Keratinocyte (primary cell): ENCODE measurements around the gene AK8. TPM values are rescaled to one million over a fixed set of nuclear protein-coding genes. Genes with fewer than 3 reads are reported as not detected.
A peak's percentile ranks its signal among the peaks of the same experiment; 100 is the strongest.

Experiments
- DNase-seq: peaks from one replicate; pipeline ENCODE4 v3.0.0-alpha.2; 2011; ENCODE audit warnings: low read depth, missing footprints, low spot score
- FAIRE-seq: peaks from 2 replicates; lab custom pipeline; 2011; peaks lifted over from hg19 to GRCh38; lab: Jason Lieb, UNC
- H2AFZ ChIP-seq: 2 replicates; pipeline ENCODE4 v1.6.0; 2012; ENCODE audit warnings: low read length, control low read depth, inconsistent platforms; ENCODE audit not compliant: control insufficient read depth
- H3K27ac ChIP-seq: 2 replicates; pipeline ENCODE4 v1.5.1; 2011; ENCODE audit warnings: low read length; ENCODE audit not compliant: control insufficient read depth, insufficient read depth
- H3K27me3 ChIP-seq: 3 replicates; pipeline ENCODE4 v1.6.0; 2011; ENCODE audit warnings: low read length; ENCODE audit not compliant: control insufficient read depth, insufficient read depth; ENCODE audit errors: extremely low read depth
- H3K36me3 ChIP-seq, 2 experiments: 2 replicates in 1 of 2; 3 replicates in 1 of 2; pipeline ENCODE4 v1.5.1; 2011; ENCODE audit warnings: low read length in 2 of 2, mild to moderate bottlenecking in 1 of 2; ENCODE audit not compliant: control insufficient read depth in 2 of 2, insufficient read depth in 2 of 2; ENCODE audit errors: extremely low read depth in 1 of 2
- H3K4me1 ChIP-seq: 3 replicates; pipeline ENCODE4 v1.5.1; 2011; ENCODE audit warnings: low read length; ENCODE audit not compliant: control insufficient read depth, insufficient read depth; ENCODE audit errors: extremely low read depth
- H3K4me2 ChIP-seq: 3 replicates; pipeline ENCODE4 v1.6.0; 2011; ENCODE audit warnings: low read depth, low read length; ENCODE audit not compliant: control insufficient read depth, insufficient read depth; ENCODE audit errors: extremely low read depth
- H3K4me3 ChIP-seq, 3 experiments: fragments of 200-600 bp in 1 of 3; sonication (generic) in 1 of 3; 2 replicates in 2 of 3; 3 replicates in 1 of 3; pipeline ENCODE4 v1.5.1; 2011 to 2016; ENCODE audit warnings: low read length in 3 of 3, mild to moderate bottlenecking in 3 of 3, control low read depth in 2 of 3, inconsistent platforms in 1 of 3, low read depth in 1 of 3, mixed read lengths in 1 of 3, mixed run types in 1 of 3, moderate library complexity in 1 of 3; ENCODE audit not compliant: control insufficient read depth in 2 of 3, insufficient read depth in 2 of 3; ENCODE audit errors: extremely low read depth in 1 of 3
- H3K79me2 ChIP-seq: 2 replicates; pipeline ENCODE4 v1.6.0; 2012; ENCODE audit warnings: low read length; ENCODE audit not compliant: control insufficient read depth, insufficient read depth
- H3K9ac ChIP-seq: 3 replicates; pipeline ENCODE4 v1.6.0; 2011; ENCODE audit warnings: low read length; ENCODE audit not compliant: control insufficient read depth, insufficient read depth; ENCODE audit errors: extremely low read depth
- H3K9me1 ChIP-seq: 3 replicates; pipeline ENCODE4 v1.6.0; 2011; ENCODE audit warnings: low read length; ENCODE audit not compliant: control insufficient read depth, insufficient read depth; ENCODE audit errors: extremely low read depth
- H3K9me3 ChIP-seq: 2 replicates; pipeline ENCODE4 v1.5.1; 2012; ENCODE audit warnings: low read depth, low read length; ENCODE audit not compliant: control insufficient read depth
- H4K20me1 ChIP-seq: 3 replicates; pipeline ENCODE4 v1.6.0; 2011; ENCODE audit warnings: low read length; ENCODE audit not compliant: control insufficient read depth, insufficient read depth; ENCODE audit errors: extremely low read depth
- EZH2 ChIP-seq: IDR thresholded peaks from one replicate; pipeline ENCODE4 v1.6.1; 2012; ENCODE audit warnings: inconsistent platforms, mild to moderate bottlenecking, low read length, moderate library complexity
- dilution Hi-C: fragments of 300-500 bp; cut with MboI; formaldehyde crosslinking; loops from one replicate; pipeline ENCODE4 v1.7.0; 2020; ENCODE audit warnings: low sequenced_read_pairs; ENCODE audit not compliant: extremely low pct_ligation_motif_present
- polyA plus RNA-seq, 5 experiments: library from polyadenylated mRNA; depleted of rRNA in 3 of 5; stranded (reverse) in 3 of 5; stranded (forward) in 1 of 5; unstranded in 1 of 5; fragments of >200 nt; gene quantifications; 1 replicate in 1 of 5; 2 replicates in 3 of 5; 3 replicates in 1 of 5; pipeline versions ENCODE4 v1.2.1 to v1.2.3, GENCODE V29; 2011 to 2012; ENCODE audit warnings: missing spikeins in 2 of 5, low read depth in 1 of 5, low replicate concordance in 1 of 5
- TF ChIP-seq, protein P1 (sequence below), 3 experiments: IDR thresholded peaks in 1 of 3; conservative IDR thresholded peaks in 1 of 3; optimal IDR thresholded peaks in 1 of 3; 2 replicates in 2 of 3; 3 replicates in 1 of 3; pipeline versions ENCODE3 to v1.5.1; 2011; ENCODE audit warnings: low read length in 3 of 3, mild to moderate bottlenecking in 3 of 3, moderate library complexity in 2 of 3, control low read depth in 1 of 3, inconsistent platforms in 1 of 3; ENCODE audit not compliant: insufficient read depth in 2 of 3; ENCODE audit errors: extremely low read depth in 1 of 3

AK8 gene
- polyA plus RNA-seq, 1 donor (not counting 4 experiments of a cell fraction or from before 2014, with no cell fraction given), result 0.24 TPM

- Histone ChIP-seq H3K9ac (no peak overlapping the region), H3K79me2 (no peaks in the 10 kb centered on the region), H3K27ac (no peak overlapping the region), H3K9me1 (peaks cover 3% of the 10 kb centered on the region), H3K4me3 (no peak overlapping the region), H3K4me2 (peak overlapping the region; percentile 37), H3K9me3 (no peaks in the 10 kb centered on the region), H3K27me3 (no peaks in the 10 kb centered on the region), H2AFZ (no peak overlapping the region), H3K36me3 (peaks cover 26 to 37% of the 10 kb centered on the region in 2 experiments), H4K20me1 (no peaks in the 10 kb centered on the region), H3K4me1 (peaks cover 16% of the 10 kb centered on the region)
- dilution Hi-C loops, result no loop called here
- DNase-seq, result no peak
- peak; percentile 86 for FAIRE-seq
- TF ChIP-seq, protein P1, sequence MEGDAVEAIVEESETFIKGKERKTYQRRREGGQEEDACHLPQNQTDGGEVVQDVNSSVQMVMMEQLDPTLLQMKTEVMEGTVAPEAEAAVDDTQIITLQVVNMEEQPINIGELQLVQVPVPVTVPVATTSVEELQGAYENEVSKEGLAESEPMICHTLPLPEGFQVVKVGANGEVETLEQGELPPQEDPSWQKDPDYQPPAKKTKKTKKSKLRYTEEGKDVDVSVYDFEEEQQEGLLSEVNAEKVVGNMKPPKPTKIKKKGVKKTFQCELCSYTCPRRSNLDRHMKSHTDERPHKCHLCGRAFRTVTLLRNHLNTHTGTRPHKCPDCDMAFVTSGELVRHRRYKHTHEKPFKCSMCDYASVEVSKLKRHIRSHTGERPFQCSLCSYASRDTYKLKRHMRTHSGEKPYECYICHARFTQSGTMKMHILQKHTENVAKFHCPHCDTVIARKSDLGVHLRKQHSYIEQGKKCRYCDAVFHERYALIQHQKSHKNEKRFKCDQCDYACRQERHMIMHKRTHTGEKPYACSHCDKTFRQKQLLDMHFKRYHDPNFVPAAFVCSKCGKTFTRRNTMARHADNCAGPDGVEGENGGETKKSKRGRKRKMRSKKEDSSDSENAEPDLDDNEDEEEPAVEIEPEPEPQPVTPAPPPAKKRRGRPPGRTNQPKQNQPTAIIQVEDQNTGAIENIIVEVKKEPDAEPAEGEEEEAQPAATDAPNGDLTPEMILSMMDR (optimal IDR thresholded peaks at IDR 0.05 in 1 of 3, IDR thresholded peaks at IDR 0.05 in 1 of 3, conservative IDR thresholded peaks at IDR 0.05 in 1 of 3; ENCODE audit: extremely low read depth in 1 of 3, insufficient read depth in 2 of 3, low read length in 3 of 3), result no peak
- TF ChIP-seq EZH2, result no peak
These were observed 16.3 kb upstream of the AK8 start for GRCh38 chr9:132894346-132894745.

GRCh38 chr9:132892400-132892799, 14.3 kb upstream of the AK8 start:
- H2AFZ ChIP-seq, result no peak overlapping the region
- H3K9me3 ChIP-seq, result no peaks in the 10 kb centered on the region
- FAIRE-seq (no peak), DNase-seq (no peak)
- dilution Hi-C loops, result no loop called here
- no peak overlapping the region for H3K4me2 ChIP-seq
- no peak overlapping the region for H3K4me3 ChIP-seq
- no peaks in the 10 kb centered on the region for H4K20me1 ChIP-seq
- no peaks in the 10 kb centered on the region for H3K27me3 ChIP-seq
- H3K36me3 ChIP-seq, result peaks cover 21 to 25% of the 10 kb centered on the region in 2 experiments
- H3K9ac ChIP-seq, result no peak overlapping the region
- H3K79me2 ChIP-seq, result no peaks in the 10 kb centered on the region
- H3K27ac ChIP-seq, result no peak overlapping the region
- H3K4me1 ChIP-seq, result peaks cover 16% of the 10 kb centered on the region
- peaks cover 3% of the 10 kb centered on the region for H3K9me1 ChIP-seq
- TF ChIP-seq, protein P1 (optimal IDR thresholded peaks at IDR 0.05 in 1 of 3, IDR thresholded peaks at IDR 0.05 in 1 of 3, conservative IDR thresholded peaks at IDR 0.05 in 1 of 3; ENCODE audit: extremely low read depth in 1 of 3, insufficient read depth in 2 of 3, low read length in 3 of 3), result no peak
- no peak for TF ChIP-seq EZH2
